Activated B cell treated with CpG ODN at 0.5 μM for 24 hours (primary cell): Measurements from ENCODE around the gene DDX24. TPM values are rescaled to one million over a fixed set of nuclear protein-coding genes. Genes with fewer than 3 reads are reported as not detected.

ENCODE experiments used
- ATAC-seq: fragments of 200-7000 bp; cut with Tn5 transposase; one replicate; pipeline ENCODE4 v1.10.0; 2021; ENCODE audit warnings: low read depth, mild to moderate bottlenecking, moderate library complexity
- CTCF ChIA-PET: fragments of 350-600 bp; sonication (Branson Sonifier 250); formaldehyde crosslinking; loops from one replicate; lab custom pipeline; 2021; ENCODE audit warnings: antibody characterized with exemption; lab: Charles Lee
- POLR2A ChIA-PET: fragments of 350-600 bp; sonication (Branson Sonifier 250); formaldehyde crosslinking; loops from one replicate; lab custom pipeline; 2021; ENCODE audit warnings: antibody characterized with exemption; lab: Charles Lee
- DNase-seq: peaks from one replicate; pipeline ENCODE4 v3.0.0; 2022
- H3K27ac Mint-ChIP-seq: one replicate; pipeline ENCODE4 v1.8.0; 2020; ENCODE audit warnings: mixed read lengths
- H3K27me3 Mint-ChIP-seq: one replicate; pipeline ENCODE4 v1.8.0; 2021; ENCODE audit warnings: mixed read lengths
- H3K36me3 Mint-ChIP-seq: one replicate; pipeline ENCODE4 v1.8.0; 2021; ENCODE audit warnings: low read depth, mixed read lengths
- H3K4me1 Mint-ChIP-seq: one replicate; pipeline ENCODE4 v1.8.0; 2021; ENCODE audit warnings: mixed read lengths
- H3K4me3 Mint-ChIP-seq: one replicate; pipeline ENCODE4 v1.8.0; 2020; ENCODE audit warnings: mild to moderate bottlenecking, mixed read lengths
- H3K9me3 Mint-ChIP-seq: one replicate; pipeline ENCODE4 v1.8.0; 2020; ENCODE audit warnings: mixed read lengths
- intact Hi-C: fragments of 100-400 bp; cut with micrococcal nuclease; formaldehyde crosslinking; loops from one replicate; pipeline ENCODE4 v1.15.1; 2024
- total RNA-seq: library from RNA; stranded (reverse); gene quantifications from 2 replicates; pipeline ENCODE4 v1.2.3, GENCODE V29; 2022
- TF ChIP-seq, protein P1 (sequence below): fragments of 200-600 bp; IDR thresholded peaks from one replicate; pipeline ENCODE4 v1.8.0; 2022; ENCODE audit warnings: antibody characterized with exemption, mild to moderate bottlenecking

The DDX24 gene
- 169 and 179 TPM in 2 replicates for total RNA-seq

DNA sequence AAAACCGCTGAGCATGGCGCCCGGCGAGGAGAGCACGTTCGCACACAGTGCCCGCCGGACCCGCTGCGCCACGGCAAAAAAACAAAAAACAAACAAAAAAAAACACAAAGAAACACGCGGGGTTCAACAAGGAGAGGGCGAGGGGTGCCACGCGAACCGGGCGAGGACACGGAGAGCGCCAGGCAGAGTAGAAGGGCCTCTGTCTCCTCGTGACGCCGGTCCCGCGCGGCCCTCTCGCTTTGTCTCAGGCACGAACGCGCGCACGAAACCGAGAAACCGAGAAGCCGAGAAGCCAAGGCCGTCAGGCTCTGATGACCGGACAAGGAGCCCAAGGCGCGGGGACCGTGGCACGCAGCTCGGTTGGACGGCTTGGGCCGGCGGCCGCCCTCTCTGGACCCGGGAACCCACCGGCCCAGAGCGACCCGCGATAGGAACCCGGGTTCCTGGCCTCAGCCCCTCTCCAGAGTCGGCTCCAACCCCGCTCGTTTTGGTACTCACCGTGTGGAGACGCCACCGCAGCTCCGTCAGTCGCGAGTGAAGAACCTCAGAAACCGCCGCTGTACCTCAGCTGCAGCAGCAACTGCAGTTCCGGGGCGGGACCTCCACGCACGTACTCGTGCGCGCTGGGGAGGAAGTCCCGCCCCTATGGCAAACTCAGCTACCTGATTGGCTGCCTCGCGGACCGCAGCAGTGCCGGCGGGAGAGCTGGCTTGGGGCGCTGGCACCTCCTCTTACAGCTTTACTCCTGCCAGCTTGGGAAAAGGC is at the start of gene DDX24, which contains the start of gene IFI27L1:
Gene DDX24 (minus strand): TSS at position 582 of the 765 bp plus-strand sequence. CDS start 1,460 bp downstream, outside the sequence.
Gene IFI27L1 (plus strand): TSS at position 690 of the 765 bp plus-strand sequence. CDS start 15,628 bp downstream, outside the sequence.
- no peaks in the 10 kb centered on the region for H3K9me3 Mint-ChIP-seq
- H3K27ac Mint-ChIP-seq: peak within 1 kb of the TSS; percentile 98
- H3K4me1 Mint-ChIP-seq: peaks cover 50% of the 10 kb centered on the region
- TF ChIP-seq, protein P1, sequence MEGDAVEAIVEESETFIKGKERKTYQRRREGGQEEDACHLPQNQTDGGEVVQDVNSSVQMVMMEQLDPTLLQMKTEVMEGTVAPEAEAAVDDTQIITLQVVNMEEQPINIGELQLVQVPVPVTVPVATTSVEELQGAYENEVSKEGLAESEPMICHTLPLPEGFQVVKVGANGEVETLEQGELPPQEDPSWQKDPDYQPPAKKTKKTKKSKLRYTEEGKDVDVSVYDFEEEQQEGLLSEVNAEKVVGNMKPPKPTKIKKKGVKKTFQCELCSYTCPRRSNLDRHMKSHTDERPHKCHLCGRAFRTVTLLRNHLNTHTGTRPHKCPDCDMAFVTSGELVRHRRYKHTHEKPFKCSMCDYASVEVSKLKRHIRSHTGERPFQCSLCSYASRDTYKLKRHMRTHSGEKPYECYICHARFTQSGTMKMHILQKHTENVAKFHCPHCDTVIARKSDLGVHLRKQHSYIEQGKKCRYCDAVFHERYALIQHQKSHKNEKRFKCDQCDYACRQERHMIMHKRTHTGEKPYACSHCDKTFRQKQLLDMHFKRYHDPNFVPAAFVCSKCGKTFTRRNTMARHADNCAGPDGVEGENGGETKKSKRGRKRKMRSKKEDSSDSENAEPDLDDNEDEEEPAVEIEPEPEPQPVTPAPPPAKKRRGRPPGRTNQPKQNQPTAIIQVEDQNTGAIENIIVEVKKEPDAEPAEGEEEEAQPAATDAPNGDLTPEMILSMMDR: no peak
- peak; percentile 96 for ATAC-seq
- DNase-seq: peak; percentile 94
- ChIA-PET CTCF (interaction anchor here (0.8 to 1.9 kb wide), 5 partner anchors 44 to 100 kb away, joined by 3 to 11 read pairs (median 4); no protein-coding TSS in a partner anchor), POLR2A (interaction anchor here (0.6 to 2.1 kb wide), 11 partner anchors 13 to 896 kb away, joined by 3 to 9 read pairs (median 4); partner anchors contain the start of genes LYSET, MOAP1 and OTUB2)
- no peaks in the 10 kb centered on the region for H3K27me3 Mint-ChIP-seq
- intact Hi-C loops: loop anchor here (1.0 to 2.0 kb wide), 6 partner anchors 48 to 122 kb away; partner anchors contain the start of genes IFI27L2 and OTUB2
- peak within 1 kb of the TSS; percentile 100 for H3K4me3 Mint-ChIP-seq
- H3K36me3 Mint-ChIP-seq: peaks cover 47% of the 10 kb centered on the region

- TF ChIP-seq, protein P1: no peak
- CTCF ChIA-PET: interaction anchor here (0.9 to 1.8 kb wide), 3 partner anchors 95 to 190 kb away, joined by 3 to 5 read pairs (median 4); no protein-coding TSS in a partner anchor
- DNase-seq (no peak), ATAC-seq (no peak)
- intact Hi-C loops: loop anchor here (1.0 kb wide), 2 partner anchors 44 to 49 kb away; partner anchors contain the start of genes DDX24, IFI27L1 and PPP4R4
- H3K36me3 Mint-ChIP-seq: peaks cover 13% of the 10 kb centered on the region
- H3K9me3 Mint-ChIP-seq: no peaks in the 10 kb centered on the region
- POLR2A ChIA-PET: interaction anchor here (0.7 to 1.0 kb wide), 2 partner anchors 50 to 193 kb away, joined by 3 to 7 read pairs; no protein-coding TSS in a partner anchor
- H3K27ac Mint-ChIP-seq: peak overlapping the region; percentile 54
- peaks cover 6% of the 10 kb centered on the region for H3K27me3 Mint-ChIP-seq
- H3K4me3 Mint-ChIP-seq: peak overlapping the region; percentile 88
- peaks cover 19% of the 10 kb centered on the region for H3K4me1 Mint-ChIP-seq
Observed at GRCh38 chr14:94129758-94130414, 48.9 kb upstream of the DDX24 start.

DNA sequence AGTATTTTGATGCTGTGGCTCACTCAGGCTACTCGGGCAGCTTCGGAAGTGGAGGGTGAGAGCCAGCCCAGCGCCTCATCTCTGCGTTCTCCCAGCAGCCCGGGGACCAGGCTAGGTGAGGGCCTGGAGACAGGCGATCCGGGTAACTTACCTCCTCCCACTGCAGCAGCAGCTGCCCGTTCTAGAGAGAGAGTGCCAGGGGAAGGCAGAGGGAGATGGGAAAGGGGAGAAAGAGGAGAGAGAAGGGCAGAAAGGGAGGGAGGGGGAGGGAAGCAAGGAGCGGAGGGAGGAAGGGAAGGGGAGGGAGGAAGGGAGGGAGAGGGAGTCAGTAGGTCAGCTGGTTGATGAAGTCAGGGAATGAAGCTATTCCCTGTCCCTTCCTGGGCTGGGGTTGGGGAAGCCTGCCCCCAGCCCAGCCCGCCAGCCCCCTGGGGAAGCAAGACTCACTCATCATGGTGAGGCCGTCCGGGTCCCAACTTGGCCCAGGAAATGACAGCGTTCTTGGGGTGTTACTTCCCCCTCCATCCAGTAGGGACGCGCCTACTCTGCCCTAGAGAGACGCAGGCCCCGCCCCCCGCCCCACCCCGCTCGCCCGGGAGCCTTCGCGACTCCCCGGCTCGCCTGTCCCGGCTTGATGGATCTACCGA is 48.2 kb upstream of the DDX24 start, which contains the start of gene IFI27L2:
Gene IFI27L2 (minus strand): TSS at position 494 of the 647 bp plus-strand sequence. CDS start 40 bp downstream, at position 454.
- TF ChIP-seq, protein P1: no peak
- DNase-seq (peak; percentile 41), ATAC-seq (peak; percentile 98)
- peaks cover 13% of the 10 kb centered on the region for H3K36me3 Mint-ChIP-seq
- intact Hi-C loops: loop anchor here (1.0 kb wide), 2 partner anchors 45 to 48 kb away; partner anchors contain the start of genes DDX24, IFI27L1 and PPP4R4
- peak within 1 kb of the TSS; percentile 54 for H3K27ac Mint-ChIP-seq
- ChIA-PET POLR2A (interaction anchor here (0.5 to 2.0 kb wide), 4 partner anchors 48 to 193 kb away, joined by 3 to 7 read pairs (median 5); partner anchors contain the start of genes CCDC197, DDX24 and IFI27L1), CTCF (interaction anchor here (0.7 to 2.7 kb wide), 6 partner anchors 8 to 500 kb away, joined by 3 to 12 read pairs (median 4); partner anchors contain the start of genes DDX24 and IFI27L1)
- H3K4me3 Mint-ChIP-seq: peak within 1 kb of the TSS; percentile 88
- no peaks in the 10 kb centered on the region for H3K9me3 Mint-ChIP-seq
- peaks cover 19% of the 10 kb centered on the region for H3K4me1 Mint-ChIP-seq
- peaks cover 6% of the 10 kb centered on the region for H3K27me3 Mint-ChIP-seq

- peaks cover 3% of the 10 kb centered on the region for H3K27me3 Mint-ChIP-seq
- intact Hi-C loops: no loop called here
- peaks cover 13% of the 10 kb centered on the region for H3K36me3 Mint-ChIP-seq
- H3K27ac Mint-ChIP-seq: peak overlapping the region; percentile 41
- ATAC-seq (no peak), DNase-seq (no peak)
- H3K4me3 Mint-ChIP-seq: peak overlapping the region; percentile 88
- ChIA-PET POLR2A (interaction anchor here (0.5 to 2.0 kb wide), 3 partner anchors 47 to 131 kb away, joined by 3 to 5 read pairs (median 5); partner anchors contain the start of genes CCDC197, DDX24 and IFI27L1), CTCF (interaction anchor here (0.8 to 2.7 kb wide), 4 partner anchors 9 to 189 kb away, joined by 3 to 12 read pairs (median 4); partner anchors contain the start of genes DDX24 and IFI27L1)
- H3K9me3 Mint-ChIP-seq: no peaks in the 10 kb centered on the region
- TF ChIP-seq, protein P1: no peak
- H3K4me1 Mint-ChIP-seq: peaks cover 19% of the 10 kb centered on the region
Observed at GRCh38 chr14:94128216-94128839, 47.3 kb upstream of the DDX24 start.
